HFFc6 (cell line): ENCODE results near the gene OR13C2. TPM values are rescaled to one million over a fixed set of nuclear protein-coding genes. Genes with fewer than 3 reads are reported as not detected.
"Not testable (repeated sequence)": the region's sequence is repeated elsewhere in the genome, so short reads cannot be mapped to it uniquely, and the experiment has no call there.

Source experiments
- DNase-seq: peaks from one replicate; pipeline ENCODE4 v3.0.0-alpha.2; 2018
- H3K27ac Mint-ChIP-seq: 2 replicates; pipeline ENCODE4 v1.8.0; 2020; ENCODE audit warnings: mild to moderate bottlenecking, mixed read lengths
- H3K27me3 Mint-ChIP-seq: 2 replicates; pipeline ENCODE4 v1.8.0; 2021; ENCODE audit warnings: mild to moderate bottlenecking, moderate library complexity, mixed read lengths; ENCODE audit not compliant: insufficient read depth
- H3K36me3 Mint-ChIP-seq: 2 replicates; pipeline ENCODE4 v1.8.0; 2021; ENCODE audit warnings: low read depth, mixed read lengths
- H3K4me1 Mint-ChIP-seq: 2 replicates; pipeline ENCODE4 v1.8.0; 2020; ENCODE audit warnings: low read depth, mixed read lengths
- H3K4me3 Mint-ChIP-seq: 2 replicates; pipeline ENCODE4 v1.8.0; 2020; ENCODE audit warnings: mild to moderate bottlenecking, moderate library complexity, mixed read lengths
- H3K9me3 Mint-ChIP-seq: 2 replicates; pipeline ENCODE4 v1.8.0; 2020; ENCODE audit warnings: mild to moderate bottlenecking, mixed read lengths
- long read RNA-seq: library from polyadenylated mRNA; unstranded; transcript quantifications from one replicate; pipeline ENCODE4 v2.0.0, GENCODE V29; 2019
- total RNA-seq, 6 experiments: library from RNA; stranded (reverse); fragmentation: NEBNext Ultra II Directional; extraction: Animal tissue kit (Norgen Biotek cat#: 25700); gene quantifications; 2 replicates in 1 of 6; 3 replicates in 5 of 6; pipeline ENCODE4 v1.2.3, GENCODE V29; 2021
- TF ChIP-seq, protein P1 (sequence below): fragments of 200-600 bp; sonication (generic); IDR thresholded peaks from 2 replicates; pipeline ENCODE4 v1.5.0; 2021; ENCODE audit warnings: antibody characterized with exemption, mild to moderate bottlenecking

The OR13C2 gene, protein sequence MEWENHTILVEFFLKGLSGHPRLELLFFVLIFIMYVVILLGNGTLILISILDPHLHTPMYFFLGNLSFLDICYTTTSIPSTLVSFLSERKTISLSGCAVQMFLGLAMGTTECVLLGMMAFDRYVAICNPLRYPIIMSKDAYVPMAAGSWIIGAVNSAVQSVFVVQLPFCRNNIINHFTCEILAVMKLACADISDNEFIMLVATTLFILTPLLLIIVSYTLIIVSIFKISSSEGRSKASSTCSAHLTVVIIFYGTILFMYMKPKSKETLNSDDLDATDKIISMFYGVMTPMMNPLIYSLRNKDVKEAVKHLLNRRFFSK
- total RNA-seq = not detected
- long read RNA-seq = 0 reads

DNA sequence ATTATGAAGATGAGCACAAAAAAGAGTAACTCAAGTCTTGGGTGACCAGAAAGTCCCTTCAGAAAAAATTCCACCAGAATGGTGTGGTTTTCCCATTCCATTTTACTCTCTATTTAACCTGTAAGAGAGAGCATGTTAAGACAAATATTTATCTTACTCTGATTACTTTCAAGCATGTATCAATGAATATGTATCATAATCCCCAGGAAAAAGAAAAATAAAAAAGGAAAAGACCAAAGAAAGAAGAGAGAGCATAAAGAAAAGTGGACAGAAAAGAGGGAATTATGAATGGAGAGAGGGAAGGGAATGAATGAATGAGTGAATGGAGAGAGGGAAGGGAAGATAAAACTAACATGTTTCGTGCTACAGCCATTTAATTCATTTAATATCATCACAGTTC, at the start of gene OR13C2:
TSS of gene OR13C2 (minus strand) at position 101 of the 400 bp plus-strand sequence. CDS start at position 101, 0 bp downstream.
- not testable (repeated sequence) for H3K27ac Mint-ChIP-seq, H3K36me3 Mint-ChIP-seq, H3K4me3 Mint-ChIP-seq, H3K4me1 Mint-ChIP-seq, DNase-seq, H3K27me3 Mint-ChIP-seq
- peaks cover 15% of the 10 kb centered on the region; the same call in 1 of the 2 replicates for H3K9me3 Mint-ChIP-seq

DNA sequence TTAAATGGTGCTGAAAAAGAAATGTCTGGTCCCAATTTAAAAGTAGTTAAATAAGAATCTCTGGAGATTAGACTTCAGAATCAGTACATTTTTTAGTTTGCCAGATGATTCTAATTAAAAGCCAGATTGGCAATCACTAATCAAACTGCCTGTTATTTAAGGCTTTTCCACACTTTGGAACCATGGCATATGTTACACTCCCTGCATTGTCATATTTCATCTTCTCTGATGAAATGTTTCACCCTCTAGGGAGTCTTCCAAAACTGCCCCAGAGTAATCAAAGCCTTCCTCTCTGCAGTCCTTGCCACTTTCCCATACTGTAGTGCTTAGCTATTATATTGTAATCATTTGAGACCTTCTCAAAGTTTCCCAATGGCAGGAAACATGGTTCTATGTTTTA, 30.0 kb upstream of the OR13C2 start:
- Mint-ChIP-seq H3K4me3 (no peak overlapping the region), H3K36me3 (no peaks in the 10 kb centered on the region), H3K9me3 (peaks cover 39% of the 10 kb centered on the region), H3K27me3 (no peaks in the 10 kb centered on the region), H3K27ac (no peak overlapping the region), H3K4me1 (no peaks in the 10 kb centered on the region)
- DNase-seq = no peak
- TF ChIP-seq, protein P1, sequence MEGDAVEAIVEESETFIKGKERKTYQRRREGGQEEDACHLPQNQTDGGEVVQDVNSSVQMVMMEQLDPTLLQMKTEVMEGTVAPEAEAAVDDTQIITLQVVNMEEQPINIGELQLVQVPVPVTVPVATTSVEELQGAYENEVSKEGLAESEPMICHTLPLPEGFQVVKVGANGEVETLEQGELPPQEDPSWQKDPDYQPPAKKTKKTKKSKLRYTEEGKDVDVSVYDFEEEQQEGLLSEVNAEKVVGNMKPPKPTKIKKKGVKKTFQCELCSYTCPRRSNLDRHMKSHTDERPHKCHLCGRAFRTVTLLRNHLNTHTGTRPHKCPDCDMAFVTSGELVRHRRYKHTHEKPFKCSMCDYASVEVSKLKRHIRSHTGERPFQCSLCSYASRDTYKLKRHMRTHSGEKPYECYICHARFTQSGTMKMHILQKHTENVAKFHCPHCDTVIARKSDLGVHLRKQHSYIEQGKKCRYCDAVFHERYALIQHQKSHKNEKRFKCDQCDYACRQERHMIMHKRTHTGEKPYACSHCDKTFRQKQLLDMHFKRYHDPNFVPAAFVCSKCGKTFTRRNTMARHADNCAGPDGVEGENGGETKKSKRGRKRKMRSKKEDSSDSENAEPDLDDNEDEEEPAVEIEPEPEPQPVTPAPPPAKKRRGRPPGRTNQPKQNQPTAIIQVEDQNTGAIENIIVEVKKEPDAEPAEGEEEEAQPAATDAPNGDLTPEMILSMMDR = no peak

DNA sequence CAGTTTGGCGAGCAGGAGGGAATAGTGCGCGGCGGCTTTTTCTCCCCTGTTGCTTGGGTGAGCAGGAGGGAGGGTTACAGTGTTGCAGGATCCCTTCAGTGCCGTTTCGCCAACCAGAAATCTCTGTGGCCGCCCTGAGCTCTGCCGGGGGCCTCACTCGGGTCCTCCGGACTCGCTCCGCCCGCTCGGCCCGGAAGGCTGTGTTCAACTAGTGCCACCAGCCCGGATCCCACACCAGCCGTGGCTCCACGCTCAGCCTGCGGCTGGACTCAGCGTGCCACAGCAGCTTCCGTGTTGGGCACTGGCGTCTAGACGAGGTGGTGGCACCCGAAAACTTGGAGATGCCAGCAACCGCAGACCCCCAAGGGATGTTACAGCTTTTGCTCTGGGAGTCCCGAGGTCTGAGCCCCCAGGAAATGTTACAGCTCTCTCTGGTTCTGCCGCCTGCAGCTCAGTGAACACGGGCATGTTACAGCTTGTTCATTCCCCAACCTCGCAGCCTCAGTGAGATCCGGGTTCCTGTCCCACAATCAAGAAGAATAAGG, 28.6 kb upstream of the OR13C2 start:
- no peak for DNase-seq
- H3K4me3 Mint-ChIP-seq = no peak overlapping the region
- no peaks in the 10 kb centered on the region for H3K36me3 Mint-ChIP-seq
- H3K27ac Mint-ChIP-seq = no peak overlapping the region
- H3K4me1 Mint-ChIP-seq = no peaks in the 10 kb centered on the region
- TF ChIP-seq, protein P1 = no peak
- H3K9me3 Mint-ChIP-seq = peaks cover 34% of the 10 kb centered on the region
- no peaks in the 10 kb centered on the region for H3K27me3 Mint-ChIP-seq

DNA sequence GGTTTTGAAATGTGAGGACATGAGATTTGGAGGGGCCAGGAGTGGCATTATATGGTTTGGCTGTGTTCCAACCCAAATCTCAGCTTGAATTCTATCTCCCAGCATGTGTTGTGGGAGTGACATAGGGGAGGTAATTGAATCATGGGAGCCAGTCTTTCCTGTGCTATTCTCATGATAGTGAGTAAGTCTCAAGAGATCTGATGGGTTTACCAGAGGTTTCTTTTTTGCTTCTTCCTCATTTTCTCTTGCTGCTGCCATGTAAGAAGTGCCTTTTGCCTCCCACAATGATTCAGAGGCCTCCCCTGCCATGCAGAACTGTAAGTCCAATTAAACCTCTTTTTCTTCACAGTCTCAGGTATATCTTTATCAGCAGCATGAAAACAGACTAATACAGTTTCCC, 20.5 kb upstream of the OR13C2 start:
- H3K36me3 Mint-ChIP-seq, H3K27me3 Mint-ChIP-seq, DNase-seq, H3K27ac Mint-ChIP-seq, H3K4me1 Mint-ChIP-seq, H3K4me3 Mint-ChIP-seq: not testable (repeated sequence)
- H3K9me3 Mint-ChIP-seq = peaks cover 18% of the 10 kb centered on the region

DNA sequence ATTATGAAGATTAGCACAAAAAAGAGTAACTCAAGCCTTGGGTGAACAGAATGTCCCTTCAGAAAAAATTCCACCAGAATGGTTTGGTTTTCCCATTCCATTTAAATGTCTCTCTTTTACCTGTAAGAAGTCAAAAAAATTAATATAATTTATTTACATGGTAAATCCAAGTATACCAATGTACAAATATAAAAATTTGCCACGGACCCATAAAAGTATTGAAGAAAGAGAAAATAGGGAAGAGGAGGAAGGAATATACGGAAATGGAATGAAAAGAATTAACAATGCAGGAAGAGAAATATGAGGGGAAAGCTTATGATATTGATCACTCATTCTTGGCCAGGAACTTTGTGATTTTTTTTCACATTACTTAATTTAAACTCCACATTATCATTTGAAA, 12.7 kb upstream of the OR13C2 start, which contains the start of gene OR13C9:
TSS of gene OR13C9 (minus strand) at position 101 of the 400 bp plus-strand sequence. CDS start at position 101, 0 bp downstream.
- Mint-ChIP-seq H3K27ac (no peak within 1 kb of the TSS), H3K27me3 (no peaks in the 10 kb centered on the region), H3K9me3 (peaks cover 27% of the 10 kb centered on the region), H3K36me3 (no peaks in the 10 kb centered on the region), H3K4me1 (no peaks in the 10 kb centered on the region), H3K4me3 (no peak within 1 kb of the TSS)
- DNase-seq = no peak
- TF ChIP-seq, protein P1 = no peak

DNA sequence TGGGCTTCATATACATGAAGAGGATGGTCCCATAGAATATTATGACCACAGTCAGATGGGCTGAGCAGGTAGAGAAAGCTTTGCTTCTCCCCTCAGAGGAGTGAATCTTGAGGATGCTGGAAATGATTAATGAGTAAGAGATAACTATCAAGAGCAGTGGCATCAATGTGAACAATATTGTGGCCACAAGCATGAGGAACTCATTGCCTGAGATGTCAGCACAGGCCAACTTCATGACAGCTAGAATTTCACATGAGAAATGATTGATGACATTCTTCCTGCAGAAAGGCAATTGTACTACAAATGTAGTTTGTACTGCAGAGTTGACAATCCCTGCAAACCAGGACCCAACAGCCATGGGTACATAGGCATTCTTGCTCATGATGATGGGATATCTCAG, 12.0 kb upstream of the OR13C2 start:
- Mint-ChIP-seq H3K4me3 (no peak overlapping the region), H3K27me3 (no peaks in the 10 kb centered on the region)

More for the DNA sequence above, 12.0 kb upstream of the OR13C2 start:
- Mint-ChIP-seq H3K36me3 (no peaks in the 10 kb centered on the region; the same call in 1 of the 2 replicates), H3K27ac (no peak overlapping the region), H3K4me1 (no peaks in the 10 kb centered on the region), H3K9me3 (peaks cover 22% of the 10 kb centered on the region)
- DNase-seq = no peak
- TF ChIP-seq, protein P1 = no peak
